Fibroblast of villous mesenchyme (primary cell): ENCODE measurements around the gene UBALD2. TPM values are rescaled to one million over a fixed set of nuclear protein-coding genes. Genes with fewer than 3 reads are reported as not detected.
A peak's percentile ranks its signal among the peaks of the same experiment; 100 is the strongest.
"Not testable (repeated sequence)": the region's sequence is repeated elsewhere in the genome, so short reads cannot be mapped to it uniquely, and the experiment has no call there.

Experiments used
- DNase-seq: peaks from one replicate; pipeline ENCODE4 v3.0.0-alpha.2; 2010; ENCODE audit warnings: low read depth
- H3K4me3 ChIP-seq: 2 replicates; pipeline ENCODE4 v1.5.1; 2011; ENCODE audit warnings: low read depth, mild to moderate bottlenecking, low read length
- total RNA-seq: library from RNA; depleted of rRNA; stranded (reverse); fragments of >200 nt; gene quantifications from 2 replicates; pipeline ENCODE4 v1.2.3, GENCODE V29; 2012
- TF ChIP-seq, protein P1 (sequence below): IDR thresholded peaks from 2 replicates; pipeline ENCODE4 v1.5.1; 2012; ENCODE audit warnings: low read depth, mild to moderate bottlenecking, low read length; ENCODE audit not compliant: insufficient read depth

The UBALD2 gene
- total RNA-seq, 1 donor, result 5.6 TPM

DNA sequence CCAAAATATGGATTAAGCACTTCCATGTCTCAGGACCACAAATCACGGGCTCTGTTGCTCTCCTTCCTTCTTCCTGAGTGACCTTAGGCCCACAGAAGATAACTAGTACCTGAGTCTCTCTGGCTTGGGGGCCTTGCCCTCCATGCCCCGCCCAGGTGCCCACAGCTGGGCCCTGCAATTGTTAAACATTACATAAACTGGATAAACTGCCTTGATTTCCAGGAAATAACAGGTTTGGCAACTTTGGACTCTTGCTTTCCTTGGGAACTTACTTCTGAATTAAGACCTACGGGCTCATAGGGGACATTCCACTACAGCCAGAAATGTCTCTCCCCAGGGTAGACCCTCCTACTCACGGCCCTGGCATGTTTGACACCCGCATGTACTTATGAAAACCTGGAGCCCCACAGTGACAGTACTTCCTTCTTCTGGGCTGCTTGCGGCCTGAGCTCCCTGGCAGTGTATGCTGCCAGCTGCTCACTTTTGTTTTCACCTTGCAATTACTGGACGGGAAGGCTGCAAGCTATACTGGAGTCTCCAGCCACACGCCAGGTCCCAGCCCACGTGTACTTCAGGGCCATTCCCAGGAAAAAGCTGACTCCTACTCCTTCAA, 2.3 kb upstream of the UBALD2 start:
- TF ChIP-seq, protein P1, sequence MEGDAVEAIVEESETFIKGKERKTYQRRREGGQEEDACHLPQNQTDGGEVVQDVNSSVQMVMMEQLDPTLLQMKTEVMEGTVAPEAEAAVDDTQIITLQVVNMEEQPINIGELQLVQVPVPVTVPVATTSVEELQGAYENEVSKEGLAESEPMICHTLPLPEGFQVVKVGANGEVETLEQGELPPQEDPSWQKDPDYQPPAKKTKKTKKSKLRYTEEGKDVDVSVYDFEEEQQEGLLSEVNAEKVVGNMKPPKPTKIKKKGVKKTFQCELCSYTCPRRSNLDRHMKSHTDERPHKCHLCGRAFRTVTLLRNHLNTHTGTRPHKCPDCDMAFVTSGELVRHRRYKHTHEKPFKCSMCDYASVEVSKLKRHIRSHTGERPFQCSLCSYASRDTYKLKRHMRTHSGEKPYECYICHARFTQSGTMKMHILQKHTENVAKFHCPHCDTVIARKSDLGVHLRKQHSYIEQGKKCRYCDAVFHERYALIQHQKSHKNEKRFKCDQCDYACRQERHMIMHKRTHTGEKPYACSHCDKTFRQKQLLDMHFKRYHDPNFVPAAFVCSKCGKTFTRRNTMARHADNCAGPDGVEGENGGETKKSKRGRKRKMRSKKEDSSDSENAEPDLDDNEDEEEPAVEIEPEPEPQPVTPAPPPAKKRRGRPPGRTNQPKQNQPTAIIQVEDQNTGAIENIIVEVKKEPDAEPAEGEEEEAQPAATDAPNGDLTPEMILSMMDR, result no peak
- no peak overlapping the region for H3K4me3 ChIP-seq
- no peak for DNase-seq

DNA sequence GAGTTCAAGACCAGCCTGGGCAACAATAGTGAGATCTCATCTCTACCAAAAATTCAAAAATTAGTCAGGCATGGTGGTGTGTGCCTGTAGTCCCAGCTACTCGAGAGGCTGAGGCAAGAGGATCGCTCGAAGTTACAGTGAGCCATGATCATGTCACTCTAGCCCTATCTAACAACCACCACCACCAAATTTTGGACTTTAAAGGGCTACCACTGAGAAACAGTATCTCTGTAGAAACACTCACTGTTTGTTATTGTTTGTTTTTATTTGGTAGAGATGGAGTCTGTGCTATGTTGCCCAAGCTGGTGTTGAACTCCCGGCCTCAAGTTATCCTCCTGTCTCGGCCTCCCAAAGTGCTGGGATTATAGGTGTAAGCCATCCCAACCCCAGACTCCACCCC, 1.3 kb upstream of the UBALD2 start:
- TF ChIP-seq, protein P1, result no peak
- no peak for DNase-seq
- no peak overlapping the region for H3K4me3 ChIP-seq

DNA sequence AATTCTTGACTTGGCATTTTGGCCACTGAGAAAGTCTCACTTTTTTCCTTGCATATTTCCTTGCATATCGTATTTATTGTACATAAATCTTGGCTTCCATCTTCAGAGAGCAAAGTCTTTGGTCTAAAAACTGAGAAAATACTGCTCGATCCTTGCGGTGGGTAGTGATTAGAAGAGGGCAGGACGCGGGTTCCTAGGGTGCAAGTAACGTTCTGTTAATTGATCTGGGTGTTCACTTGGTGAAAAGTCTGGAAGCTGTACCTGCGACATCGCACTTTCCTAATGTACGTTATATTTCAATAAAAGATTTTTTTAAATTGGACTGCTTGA, 758 bp upstream of the UBALD2 start:
- no peak for DNase-seq
- TF ChIP-seq, protein P1, result no peak
- H3K4me3 ChIP-seq, result peak overlapping the region; percentile 40

DNA sequence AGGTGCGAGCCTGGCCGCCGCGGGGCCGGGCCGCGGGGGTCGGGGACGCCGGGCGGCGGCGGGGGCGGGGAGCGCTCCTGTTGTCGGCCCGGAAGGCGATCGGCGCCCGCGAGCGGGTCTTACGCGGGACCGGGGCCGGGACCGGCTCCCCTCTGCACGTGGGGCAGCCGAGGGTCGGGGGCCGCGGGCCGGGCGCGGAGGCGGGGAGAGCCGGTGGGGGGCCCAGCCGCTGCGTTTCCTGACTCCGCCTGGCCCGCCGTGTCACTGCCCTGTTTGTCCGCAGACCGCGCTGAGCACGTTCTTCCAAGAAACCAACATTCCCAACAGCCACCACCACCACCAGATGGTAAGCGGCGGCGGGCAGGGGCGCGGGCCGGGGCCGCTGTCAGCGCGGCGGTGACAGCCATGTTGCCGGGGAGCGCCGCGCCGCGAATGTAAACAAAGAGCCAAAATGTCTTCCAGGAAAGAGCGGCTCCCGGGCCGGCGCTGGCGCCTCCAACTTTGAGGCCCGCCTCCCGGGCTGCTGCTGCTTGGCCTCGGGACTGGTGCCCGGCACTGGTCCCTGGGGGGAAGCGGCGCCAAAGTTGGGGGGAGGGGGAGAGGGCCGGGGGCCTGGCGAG, 586 bp downstream of the UBALD2 start:
- TF ChIP-seq, protein P1, result no peak
- peak overlapping the region; percentile 81 for H3K4me3 ChIP-seq
- DNase-seq, result peak; percentile 55

DNA sequence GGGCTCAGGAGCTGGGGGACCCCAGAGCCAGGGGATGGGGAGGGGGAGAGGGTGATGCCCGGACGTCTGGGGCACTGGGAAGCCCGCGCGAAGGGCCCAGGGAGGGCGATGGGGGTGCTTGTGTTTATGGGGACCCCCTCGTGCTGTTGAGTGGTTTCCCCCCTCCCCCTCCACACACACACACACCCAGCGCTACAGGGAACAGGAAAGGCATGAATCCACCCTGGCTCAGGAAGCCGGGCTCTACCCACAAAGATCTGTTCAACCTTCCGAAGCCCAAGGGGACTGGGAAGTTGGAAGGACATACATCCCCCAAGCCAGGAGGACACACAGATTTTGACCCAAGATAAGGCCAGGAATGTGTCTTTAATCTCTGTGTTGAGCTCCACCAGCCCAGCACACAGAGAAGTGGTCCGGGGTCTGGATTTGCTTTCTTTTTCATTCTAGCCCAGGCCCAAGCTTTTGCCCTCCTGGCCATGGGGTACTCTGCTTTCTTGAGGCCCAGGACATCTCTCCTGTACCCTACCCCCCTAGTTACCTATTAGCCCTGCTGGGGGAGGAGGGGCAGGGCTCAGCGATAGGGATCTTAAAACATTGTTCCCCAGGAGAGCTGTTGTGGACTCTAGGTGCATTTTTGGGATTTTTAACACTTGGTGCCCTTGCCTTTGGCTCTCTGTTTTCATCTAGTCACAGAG, 1.2 kb downstream of the UBALD2 start:
- TF ChIP-seq, protein P1, result no peak
- DNase-seq, result peak; percentile 39

DNA sequence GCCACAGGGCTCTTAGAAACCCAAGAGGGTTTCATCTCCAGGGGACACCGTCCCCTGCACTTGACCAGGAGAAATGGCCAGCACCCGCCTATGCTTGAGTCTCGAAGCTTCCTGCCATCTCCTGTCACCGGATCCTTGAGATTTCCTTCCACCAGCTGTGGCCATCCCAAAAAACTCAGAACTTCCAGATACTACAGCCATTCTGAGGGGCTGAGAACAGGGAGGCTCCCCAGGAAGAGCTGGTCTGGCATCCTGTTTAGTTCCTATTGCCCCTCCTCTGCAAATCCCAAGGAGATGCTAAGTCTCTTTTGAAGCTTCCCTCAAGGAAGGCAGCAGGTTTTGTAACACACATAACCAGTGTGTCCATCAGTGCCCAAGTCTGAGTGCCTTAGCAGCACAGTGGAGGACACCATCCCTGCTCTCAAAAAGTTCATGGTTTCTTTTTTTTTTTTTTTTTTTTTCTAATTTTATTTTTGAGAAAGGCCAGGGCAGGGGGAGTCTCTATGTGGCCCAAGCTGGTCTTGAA, 2.0 kb downstream of the UBALD2 start:
- peak overlapping the region; percentile 81 for H3K4me3 ChIP-seq

More for the DNA sequence above, 1.2 kb downstream of the UBALD2 start:
- peak overlapping the region; percentile 81 for H3K4me3 ChIP-seq

DNA sequence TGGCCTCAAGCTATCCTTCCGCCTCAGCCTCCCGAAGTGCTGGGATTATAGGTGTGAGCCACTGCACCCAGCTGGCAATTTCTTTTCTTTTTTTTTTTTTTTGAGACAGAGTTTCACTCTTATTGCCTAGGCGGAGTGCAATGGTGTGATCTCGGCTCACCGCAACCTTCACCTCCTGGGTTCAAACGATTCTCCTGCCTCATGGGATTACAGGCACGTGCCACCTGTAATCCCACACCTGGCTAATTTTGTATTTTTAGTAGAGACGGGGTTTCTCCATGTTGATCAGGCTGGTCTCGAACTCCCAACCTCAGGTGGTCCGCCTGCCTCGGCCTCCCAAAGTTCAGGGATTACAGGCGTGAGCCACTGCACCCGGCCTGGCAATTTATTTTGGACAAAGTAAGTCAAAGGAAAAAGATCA, 2.4 kb downstream of the UBALD2 start:
- not testable (repeated sequence) for DNase-seq
- H3K4me3 ChIP-seq, result peak overlapping the region; percentile 81

More for the DNA sequence above, 2.0 kb downstream of the UBALD2 start:
- TF ChIP-seq, protein P1, result no peak
- DNase-seq, result no peak
